Pons (tissue), 1 donor: ENCODE results near the gene DNAJC16.
A peak's percentile ranks its signal among the peaks of the same experiment; 100 is the strongest.
"Not testable (repeated sequence)": the region's sequence is repeated elsewhere in the genome, so short reads cannot be mapped to it uniquely, and the experiment has no call there.

Experiments used
- DNase-seq: peaks from one replicate; pipeline ENCODE4 v3.0.0-alpha.2; 2016; ENCODE audit warnings: low spot score

Gene DNAJC16

GRCh38 chr1:15526490-15527339 lies at the start of gene DNAJC16:
Gene DNAJC16, plus strand, starts transcription at chr1:15526848. Its CDS starts 2,258 bp downstream, at chr1:15529106.
- peak; percentile 100 for DNase-seq

- no peak for DNase-seq
Observed at GRCh38 chr1:15476927-15477326, 49.7 kb upstream of the DNAJC16 start.

- DNase-seq = no peak
Observed at GRCh38 chr1:15477646-15478212, 48.9 kb upstream of the DNAJC16 start.

GRCh38 chr1:15479654-15480347 lies 46.8 kb upstream of the DNAJC16 start:
- no peak for DNase-seq

- not testable (repeated sequence) for DNase-seq
Observed at GRCh38 chr1:15482455-15482854, 44.2 kb upstream of the DNAJC16 start.

- not testable (repeated sequence) for DNase-seq
Observed at GRCh38 chr1:15482983-15483543, 43.6 kb upstream of the DNAJC16 start.

GRCh38 chr1:15483971-15484370 lies 42.7 kb upstream of the DNAJC16 start:
- DNase-seq = no peak

- not testable (repeated sequence) for DNase-seq
Observed at GRCh38 chr1:15484443-15484842, 42.2 kb upstream of the DNAJC16 start.

GRCh38 chr1:15485636-15486035 lies 41.0 kb upstream of the DNAJC16 start:
- no peak for DNase-seq

- DNase-seq = not testable (repeated sequence)
Observed at GRCh38 chr1:15486844-15487610, 39.6 kb upstream of the DNAJC16 start.

GRCh38 chr1:15488371-15488770 lies 38.3 kb upstream of the DNAJC16 start:
- DNase-seq = no peak

GRCh38 chr1:15489052-15489736 lies 37.5 kb upstream of the DNAJC16 start:
- DNase-seq = peak; percentile 52

GRCh38 chr1:15491010-15491409 lies 35.6 kb upstream of the DNAJC16 start:
- not testable (repeated sequence) for DNase-seq

- DNase-seq = no peak
Observed at GRCh38 chr1:15492596-15492995, 34.1 kb upstream of the DNAJC16 start.

GRCh38 chr1:15493869-15494390 lies 32.7 kb upstream of the DNAJC16 start:
- DNase-seq = no peak

GRCh38 chr1:15500184-15501178 lies 26.2 kb upstream of the DNAJC16 start:
- no peak for DNase-seq

- peak; percentile 30 for DNase-seq
Observed at GRCh38 chr1:15501208-15502032, 25.2 kb upstream of the DNAJC16 start.

GRCh38 chr1:15504436-15504835 lies 22.2 kb upstream of the DNAJC16 start:
- DNase-seq = no peak

- DNase-seq = no peak
Observed at GRCh38 chr1:15506831-15507230, 19.8 kb upstream of the DNAJC16 start.
